Measurements from ENCODE around the gene LRMDA. TPM values are rescaled to one million over a fixed set of nuclear protein-coding genes. Genes with fewer than 3 reads are reported as not detected.

LRMDA gene
- total and polyA plus RNA-seq, 2 of the 8 experiments (the other 6 are each of a cell fraction or from before 2014, with no cell fraction given), result 0.86 to 2.8 TPM

GRCh38 chr10:76251841-76252671, 820.6 kb downstream of the LRMDA start:
- Histone ChIP-seq H3K9me3 (ENCODE audit: insufficient read depth in 2 of 2, low read depth in 1 of 2, low read length in 1 of 2) (no peaks in the 10 kb centered on the region), H3K14ac (ENCODE audit: insufficient read length) (no peak overlapping the region), H2BK20ac (ENCODE audit: low read length) (no peak overlapping the region), H3K79me2 (ENCODE audit: control insufficient read depth in 1 of 2, insufficient read depth in 2 of 2, low read length in 2 of 2) (no peaks in the 10 kb centered on the region), H3K9ac (replicated peaks in 1 of 4; ENCODE audit: extremely low read depth in 1 of 4, low read depth in 3 of 4, low read length in 3 of 4) (no peak overlapping the region), H3K23me2 (ENCODE audit: low read depth, low read length) (no peaks in the 10 kb centered on the region), H4K8ac (ENCODE audit: extremely low read depth, insufficient read depth, low read length) (no peak overlapping the region; the same call in 1 of the 2 replicates), H3K4me2 (ENCODE audit: insufficient read depth in 1 of 2, low read depth in 2 of 2, low read length in 2 of 2) (no peak overlapping the region), H2AFZ (ENCODE audit: low read length) (no peak overlapping the region), H2AK5ac (ENCODE audit: low read depth, low read length) (no peak overlapping the region), H2BK120ac (replicated peaks; ENCODE audit: low read depth, low read length) (no peak overlapping the region), H3K56ac (replicated peaks; ENCODE audit: insufficient read length, low read depth, low read length) (no peak overlapping the region), H2BK5ac (ENCODE audit: low read depth, low read length) (no peak overlapping the region), H3K23ac (ENCODE audit: insufficient read length) (no peak overlapping the region), H3K27ac (ENCODE audit: low read depth, low read length) (no peak overlapping the region), H3K4me3 (ENCODE audit: extremely low read depth in 1 of 4, insufficient read depth in 2 of 4, low read depth in 3 of 4, low read length in 4 of 4) (no peak overlapping the region), H3K4ac (replicated peaks; ENCODE audit: insufficient read length, low read depth, low read length) (no peak overlapping the region), H4K5ac (ENCODE audit: insufficient read length, low read depth, low read length) (no peak overlapping the region), H3K27me3 (replicated peaks in 1 of 4; ENCODE audit: control insufficient read depth in 3 of 4, extremely low read depth in 1 of 4, insufficient read depth in 3 of 4, low read length in 3 of 4) (no peaks in the 10 kb centered on the region), H3K36me3 (ENCODE audit: control insufficient read depth in 2 of 4, insufficient read depth in 4 of 4, low read length in 3 of 4) (no peaks in the 10 kb centered on the region), H3K79me1 (ENCODE audit: low read depth, low read length) (no peaks in the 10 kb centered on the region), H3K4me1 (replicated peaks in 1 of 4; ENCODE audit: control insufficient read depth in 3 of 4, insufficient read depth in 4 of 4, low read length in 3 of 4) (no peaks in the 10 kb centered on the region), H4K20me1 (replicated peaks in 1 of 2; ENCODE audit: control insufficient read depth in 1 of 2, insufficient read depth in 2 of 2, low read length in 2 of 2) (no peaks in the 10 kb centered on the region), H2BK15ac (ENCODE audit: low read length) (no peak overlapping the region), H4K91ac (replicated peaks; ENCODE audit: insufficient read length, low read length) (no peak overlapping the region), H2BK12ac (ENCODE audit: low read depth, low read length) (no peak overlapping the region), H3K18ac (ENCODE audit: extremely low read depth, low read length) (no peak overlapping the region)
- WGBS, 2 experiments (ENCODE audit: extremely low coverage in 1 of 2, insufficient coverage in 1 of 2, insufficient read length in 1 of 2, insufficient replicate concordance in 2 of 2, low coverage in 1 of 2, low lambda C conversion rate in 2 of 2, missing lambda C conversion rate in 1 of 2), result 91% methylated on average over 11 of the region's 11 CpGs; no CpG with 5 or more reads in 1 of the 2 experiments
- DNase-seq (ENCODE audit: low read depth in 1 of 2, low spot score in 2 of 2) (no peak), FAIRE-seq (no peak)
- ChIA-PET CTCF (ENCODE audit: partially characterized antibody) (interaction anchor here (0.7 to 1.2 kb wide), 3 partner anchors 9 to 276 kb away, joined by 3 read pairs; no protein-coding TSS in a partner anchor), POLR2A (ENCODE audit: partially characterized antibody) (no interaction called here)
- TF ChIP-seq BCL11A (IDR thresholded peaks at IDR 0.05; ENCODE audit: low read depth in 2 of 2, low read length in 2 of 2) (no peak), SAP30 (IDR thresholded peaks at IDR 0.05; ENCODE audit: insufficient read depth, insufficient replicate concordance, low read length) (no peak), SIX5 (IDR thresholded peaks at IDR 0.05; ENCODE audit: low read depth, low read length) (no peak), RXRA (IDR thresholded peaks at IDR 0.05; ENCODE audit: insufficient read depth, low read depth, low read length) (no peak), ZNF274 (IDR thresholded peaks at IDR 0.05; ENCODE audit: borderline replicate concordance, extremely low read depth, low read length) (no peak), JUND (IDR thresholded peaks at IDR 0.05; ENCODE audit: low read length) (no peak), ATF2 (IDR thresholded peaks at IDR 0.05; ENCODE audit: low read length) (no peak), RFX5 (IDR thresholded peaks at IDR 0.05; ENCODE audit: borderline replicate concordance, low read depth, low read length) (no peak), POLR2A (IDR thresholded peaks at IDR 0.05; ENCODE audit: control extremely low read depth in 1 of 2, low read depth in 2 of 2, low read length in 2 of 2) (no peak), USF2 (IDR thresholded peaks at IDR 0.05; ENCODE audit: low read length) (no peak)
